NCI-H2029 treated with DMSO at 0.1 percent for 48 hours (cell line): ENCODE measurements around the gene RAP1GAP.

Source experiments
- DNase-seq: peaks from one replicate; lab custom pipeline; 2025; lab: John Stamatoyannopoulos, UW

The RAP1GAP gene

DNA sequence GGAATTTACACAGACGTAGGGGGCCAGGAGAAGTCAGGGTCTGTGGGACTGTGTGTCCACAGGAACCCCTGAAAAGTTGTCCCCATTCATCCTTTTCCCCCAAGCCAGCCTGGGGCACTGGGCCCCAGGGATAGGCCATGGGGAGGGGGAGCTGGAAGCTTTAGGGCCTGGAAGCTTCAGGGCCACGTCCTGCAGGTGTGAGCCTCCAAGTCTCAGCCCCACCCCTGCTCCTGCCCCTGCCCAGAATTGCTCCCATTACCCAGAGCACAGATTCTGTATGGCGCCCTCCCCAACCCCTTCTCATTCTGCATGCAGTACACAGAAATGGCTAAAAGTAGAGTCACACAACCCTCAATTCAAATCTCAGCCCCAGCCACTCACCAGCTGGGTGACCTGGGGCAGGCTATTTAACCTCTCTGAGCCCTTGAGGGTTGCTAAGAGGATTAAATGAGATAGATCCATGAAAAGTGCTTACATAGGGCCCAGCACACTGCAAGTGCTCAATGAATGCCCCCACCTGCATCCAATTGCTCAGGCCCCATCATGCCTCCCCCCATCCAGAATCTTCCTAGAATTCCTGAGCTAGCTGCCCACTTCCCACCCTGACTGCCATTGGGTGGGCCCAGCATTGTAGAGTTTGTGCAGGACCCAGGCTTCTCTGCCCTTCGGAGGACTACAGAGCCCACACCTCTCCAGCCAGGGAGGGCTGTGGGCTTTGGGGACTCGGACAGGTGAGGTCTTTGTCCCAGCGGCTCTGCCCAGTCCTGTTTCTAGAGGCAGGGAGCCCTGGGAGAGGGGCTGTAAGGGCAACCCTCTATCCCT lies 6.5 kb downstream of the RAP1GAP start:
- no peak for DNase-seq

- DNase-seq, result no peak
These were observed 7.3 kb downstream of the RAP1GAP start for GRCh38 chr1:21661886-21662285.

DNA sequence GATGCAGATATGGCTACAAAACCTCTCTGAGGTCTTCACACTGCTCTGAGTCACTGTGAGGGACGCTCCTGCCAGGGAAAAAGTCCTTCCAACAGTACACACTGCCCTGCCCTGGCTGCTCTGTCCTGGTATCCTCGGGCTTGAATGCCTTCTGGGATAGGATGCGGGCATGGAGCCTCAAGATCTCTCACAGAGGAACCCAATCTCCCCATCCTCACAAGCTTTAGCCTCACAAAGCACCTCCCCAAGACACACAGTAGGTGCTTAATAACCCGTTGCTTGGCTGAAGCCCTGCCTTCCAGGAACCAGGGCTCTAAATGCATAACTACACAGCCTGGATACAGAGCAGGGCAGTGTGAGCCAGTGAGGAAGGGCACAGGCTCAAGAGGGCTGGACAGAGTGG lies 9.2 kb downstream of the RAP1GAP start:
- DNase-seq, result no peak

DNA sequence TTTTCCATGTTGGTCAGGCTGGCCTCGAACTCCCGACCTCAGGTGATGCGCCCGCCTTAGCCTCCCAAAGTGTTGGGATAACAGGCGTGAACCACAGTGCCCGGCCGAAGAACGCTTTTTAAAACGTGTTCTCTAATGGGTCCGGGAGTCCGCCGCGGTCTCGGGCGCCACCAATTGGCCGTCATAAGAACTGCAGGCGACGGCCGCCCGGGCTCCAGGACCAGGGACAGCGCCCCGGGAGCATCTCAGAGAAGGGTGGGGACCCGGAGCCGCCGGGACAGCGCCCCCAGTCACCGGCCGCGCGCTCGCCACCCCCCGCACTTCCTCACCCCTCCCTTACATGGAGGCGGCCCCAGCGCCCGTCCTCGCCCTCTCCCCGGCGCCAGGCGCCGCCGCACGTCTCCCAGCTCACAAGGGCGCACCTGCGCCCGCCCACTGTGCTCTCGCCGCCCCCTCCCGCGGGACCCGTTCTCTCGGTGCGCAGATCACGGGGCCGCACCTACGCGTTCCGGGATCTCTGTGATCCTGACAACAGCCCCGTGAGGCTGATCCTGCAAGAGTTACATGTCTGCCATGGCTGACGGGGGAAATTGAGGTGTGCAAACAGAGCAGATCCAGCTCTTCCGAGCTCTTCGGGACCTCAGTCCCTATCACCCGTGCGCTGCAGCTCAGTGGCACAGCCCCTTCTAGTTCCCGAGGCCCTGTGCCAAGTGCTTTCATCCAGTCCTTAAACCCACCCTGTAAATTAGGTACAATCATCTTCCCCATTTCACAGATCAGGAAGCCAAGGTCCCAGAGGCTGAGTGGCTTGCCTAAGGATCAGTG lies 9.8 kb downstream of the RAP1GAP start:
- no peak for DNase-seq

GRCh38 chr1:21657456-21658190 lies 11.5 kb downstream of the RAP1GAP start:
- DNase-seq, result no peak

DNA sequence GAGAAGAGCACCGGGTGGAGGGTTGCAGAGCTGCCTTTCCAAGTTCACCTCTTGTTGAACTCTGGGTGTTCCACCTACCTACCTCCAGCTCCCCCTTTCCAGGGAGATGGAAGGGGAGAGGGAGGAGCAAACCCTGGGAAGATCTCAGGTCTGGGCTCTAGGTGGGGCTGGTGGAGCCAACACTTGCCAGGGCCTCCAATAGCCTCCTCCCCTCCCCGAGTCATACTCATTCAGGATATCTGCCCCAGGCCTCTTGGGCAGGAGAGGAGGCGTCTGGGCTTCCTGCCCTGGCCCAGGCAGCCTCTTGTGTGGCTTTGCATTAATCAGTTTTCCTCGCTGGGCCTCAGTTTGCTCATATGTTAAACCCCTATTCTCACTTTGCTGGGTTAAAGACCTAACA lies 13.4 kb downstream of the RAP1GAP start:
- peak; percentile 14 for DNase-seq

- DNase-seq, result no peak
These were observed 13.9 kb downstream of the RAP1GAP start for GRCh38 chr1:21655259-21655658.

DNA sequence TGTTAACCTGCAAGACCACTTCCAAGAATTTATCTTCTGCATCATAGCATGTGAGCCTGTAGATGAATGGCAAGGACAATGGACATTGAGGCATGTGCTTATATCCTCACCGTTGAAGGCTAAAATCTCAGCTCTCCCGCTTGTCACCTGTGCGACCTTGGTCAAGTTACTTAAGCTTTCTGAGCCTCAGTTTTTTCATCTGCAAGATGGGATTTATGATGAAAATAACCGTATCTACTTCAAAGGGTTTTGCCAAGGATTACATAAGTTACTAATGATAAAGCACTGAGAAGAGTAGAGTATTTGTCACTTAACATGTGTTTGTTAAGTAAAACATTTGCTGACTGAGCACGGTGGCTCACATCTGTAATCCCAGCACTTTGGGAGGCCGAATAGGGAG lies 14.9 kb downstream of the RAP1GAP start:
- no peak for DNase-seq

GRCh38 chr1:21653744-21654100 lies 15.4 kb downstream of the RAP1GAP start:
- DNase-seq, result no peak

- no peak for DNase-seq
These were observed 16.0 kb downstream of the RAP1GAP start for GRCh38 chr1:21652937-21653743.

GRCh38 chr1:21652101-21652936 lies 16.8 kb downstream of the RAP1GAP start:
- DNase-seq, result no peak

DNA sequence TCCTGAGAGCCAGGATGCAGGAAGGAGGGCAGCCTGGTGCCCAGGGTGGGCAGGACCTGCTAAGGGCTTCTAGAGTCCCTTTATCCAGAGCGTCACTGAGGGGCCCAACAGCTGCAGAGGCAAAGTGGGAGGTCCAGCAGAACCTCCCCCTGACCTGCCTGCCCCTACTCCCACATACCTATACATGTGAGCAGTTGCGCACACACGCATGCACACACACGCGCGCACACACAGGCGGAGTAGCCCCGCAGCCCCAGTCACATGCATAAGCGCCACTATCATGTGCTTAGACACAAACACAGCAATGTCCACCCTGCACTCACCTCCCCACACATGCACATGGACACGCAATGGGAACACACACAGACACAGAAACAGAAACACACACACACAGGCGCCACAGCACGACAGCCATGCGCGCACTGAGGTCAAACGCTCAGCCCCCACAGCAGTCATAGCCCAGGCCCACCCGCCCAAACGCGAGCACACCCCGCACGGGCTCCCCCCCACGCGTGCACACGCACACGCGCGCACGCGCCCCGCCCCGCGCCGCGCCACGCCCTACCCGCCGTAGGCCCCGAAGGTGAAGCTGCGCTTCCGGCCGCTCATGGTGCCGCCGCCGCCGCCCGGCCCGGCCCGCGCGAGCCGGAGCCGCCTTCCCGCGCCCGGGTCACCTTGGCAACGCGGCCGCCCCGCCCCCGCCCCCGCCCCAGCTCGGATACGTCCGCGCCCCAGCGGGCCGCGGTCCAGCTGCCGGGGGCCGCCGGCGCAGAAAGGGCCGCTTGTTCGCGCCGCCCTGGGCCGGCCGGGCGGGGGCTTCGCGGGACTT lies 17.7 kb downstream of the RAP1GAP start:
- no peak for DNase-seq

GRCh38 chr1:21650400-21650799 lies 18.8 kb downstream of the RAP1GAP start:
- DNase-seq, result no peak

DNA sequence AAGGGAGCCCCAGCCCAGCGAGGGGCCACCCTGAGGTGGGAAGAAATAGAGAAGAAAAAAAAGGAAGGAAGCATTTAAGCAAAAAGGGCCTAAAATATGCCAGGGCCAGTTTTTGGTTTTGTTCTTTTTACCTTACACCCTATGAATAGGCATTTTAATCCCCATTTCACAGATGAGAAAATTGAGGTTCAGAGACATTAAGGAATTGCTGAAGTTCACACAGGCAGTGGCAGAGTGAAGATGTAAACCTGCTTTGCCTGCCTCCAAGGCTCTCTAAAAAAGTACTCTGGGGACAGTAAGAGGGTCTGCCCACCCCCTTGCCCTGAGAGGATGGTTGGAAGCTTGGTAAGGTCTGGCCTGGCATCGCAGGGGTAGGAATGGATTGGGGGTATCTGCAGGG lies 19.8 kb downstream of the RAP1GAP start:
- DNase-seq, result no peak

- DNase-seq, result no peak
These were observed 20.4 kb downstream of the RAP1GAP start for GRCh38 chr1:21648791-21649190.

- no peak for DNase-seq
These were observed 20.8 kb downstream of the RAP1GAP start for GRCh38 chr1:21648352-21648730.

DNA sequence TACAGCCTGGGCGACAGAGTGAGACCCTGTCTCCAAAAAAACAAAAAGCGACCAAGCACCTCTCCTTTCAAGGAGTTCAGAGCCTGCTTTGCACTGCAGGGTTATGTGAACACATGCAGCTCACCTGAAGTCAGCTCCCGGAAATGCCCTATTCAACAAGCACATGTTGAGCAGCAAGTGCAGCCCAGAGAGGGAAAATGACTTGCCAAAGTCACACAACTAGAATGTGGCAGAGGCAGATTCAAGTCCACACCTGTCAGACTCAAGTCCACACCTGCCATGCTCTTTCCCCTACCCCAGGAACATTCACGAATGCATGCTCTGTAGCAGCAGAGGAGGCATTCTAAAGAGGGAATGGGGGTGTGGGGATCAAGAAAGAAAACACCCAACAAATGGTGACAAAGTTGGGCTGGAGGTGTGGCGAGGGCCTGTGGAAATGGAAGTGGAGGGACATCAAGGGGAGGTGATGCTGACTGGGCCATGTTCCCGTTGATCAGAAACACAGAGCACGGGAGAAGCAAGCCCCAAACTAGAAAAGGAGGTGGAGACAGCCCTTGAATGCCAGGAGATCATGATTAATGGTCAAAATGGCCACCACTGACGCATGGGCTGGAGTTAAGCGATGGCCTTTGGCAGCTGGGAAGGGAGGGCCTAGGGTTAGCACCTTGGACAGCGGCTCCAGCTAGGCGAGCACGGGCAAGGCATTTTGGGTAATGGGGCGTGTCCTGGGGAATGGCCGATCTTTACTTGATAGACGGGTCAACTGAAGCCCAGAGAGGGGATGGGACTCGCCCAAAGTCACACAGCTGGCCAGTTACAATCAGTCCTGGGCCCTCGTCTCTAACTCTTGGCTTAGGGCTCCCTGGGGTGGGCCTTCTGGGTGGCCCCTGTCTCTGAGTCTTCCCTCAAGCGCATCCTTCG lies 21.5 kb downstream of the RAP1GAP start:
- no peak for DNase-seq

DNA sequence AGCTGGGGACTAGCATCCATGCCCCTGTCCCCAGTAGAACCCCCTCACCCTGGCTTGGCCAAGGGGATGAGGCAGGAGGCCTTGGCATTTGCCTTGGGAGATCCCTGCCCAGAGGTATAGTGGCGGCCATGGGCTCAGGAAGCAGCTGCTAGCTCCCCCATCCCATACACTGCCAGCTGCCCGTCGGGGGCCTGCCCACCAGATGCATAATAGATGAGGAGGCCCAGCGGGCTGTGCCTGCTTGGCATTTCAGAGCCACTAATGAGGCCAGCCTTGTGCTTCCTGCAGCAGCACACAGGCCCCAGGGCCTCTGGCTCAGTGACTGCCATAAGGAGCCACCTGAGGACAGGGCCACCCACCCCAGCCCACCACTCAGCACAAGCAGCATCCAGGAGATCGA lies 23.6 kb downstream of the RAP1GAP start:
- no peak for DNase-seq

DNA sequence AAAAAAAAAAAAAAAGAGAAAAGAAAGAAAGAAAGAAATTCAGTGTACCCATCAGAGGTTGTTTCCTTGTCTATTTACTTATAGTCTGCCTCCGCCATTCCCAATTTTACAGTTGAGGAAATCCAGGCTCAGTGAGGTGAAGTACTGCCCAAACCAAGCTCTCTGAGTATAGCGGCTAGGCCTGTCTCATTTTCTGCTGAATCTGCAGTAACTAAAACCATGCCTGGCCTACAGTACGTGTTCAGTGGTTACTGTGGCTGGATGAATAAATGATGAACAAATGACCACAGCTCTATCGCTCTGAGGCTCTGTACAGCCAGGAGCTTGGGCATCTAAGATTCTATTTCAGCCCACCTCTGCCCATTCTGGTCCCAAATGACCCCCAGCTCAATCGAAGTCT lies 24.3 kb downstream of the RAP1GAP start:
- no peak for DNase-seq
